Measurements from ENCODE around the gene RPTOR.

RPTOR gene

GRCh38 chr17:80829166-80829813, 284.7 kb downstream of the RPTOR start:
- H3K4me3 ChIP-seq (ENCODE audit: low read depth, low read length) = no peak overlapping the region
- TF ChIP-seq CTCF (IDR thresholded peaks at IDR 0.05; ENCODE audit: control insufficient read depth, extremely low read depth, insufficient read depth) = no peak
- no peak for DNase-seq (ENCODE audit: low read depth)

- TF ChIP-seq CTCF (IDR thresholded peaks at IDR 0.05; ENCODE audit: control insufficient read depth, extremely low read depth, insufficient read depth) = no peak
- no peak overlapping the region for H3K4me3 ChIP-seq (ENCODE audit: low read depth, low read length)
- DNase-seq (ENCODE audit: low read depth) = no peak
Measured at GRCh38 chr17:80830020-80830780, 285.6 kb downstream of the RPTOR start.

- H3K4me3 ChIP-seq (ENCODE audit: low read depth, low read length) = no peak overlapping the region
- no peak for DNase-seq (ENCODE audit: low read depth)
- TF ChIP-seq CTCF (IDR thresholded peaks at IDR 0.05; ENCODE audit: control insufficient read depth, extremely low read depth, insufficient read depth) = no peak
Measured at GRCh38 chr17:80831491-80831890, 286.9 kb downstream of the RPTOR start.

- TF ChIP-seq CTCF (IDR thresholded peaks at IDR 0.05; ENCODE audit: control insufficient read depth, extremely low read depth, insufficient read depth) = no peak
- DNase-seq (ENCODE audit: low read depth) = no peak
- no peak overlapping the region for H3K4me3 ChIP-seq (ENCODE audit: low read depth, low read length)
Measured at GRCh38 chr17:80832266-80832676, 287.6 kb downstream of the RPTOR start.

- no peak for TF ChIP-seq CTCF (IDR thresholded peaks at IDR 0.05; ENCODE audit: control insufficient read depth, extremely low read depth, insufficient read depth)
- H3K4me3 ChIP-seq (ENCODE audit: low read depth, low read length) = no peak overlapping the region
Measured at GRCh38 chr17:80832888-80833583, 288.4 kb downstream of the RPTOR start.

GRCh38 chr17:80833952-80834892, 289.6 kb downstream of the RPTOR start:
- TF ChIP-seq CTCF (IDR thresholded peaks at IDR 0.05; ENCODE audit: control insufficient read depth, extremely low read depth, insufficient read depth) = no peak
- no peak overlapping the region for H3K4me3 ChIP-seq (ENCODE audit: low read depth, low read length)
- DNase-seq (ENCODE audit: low read depth) = no peak

More at GRCh38 chr17:80832888-80833583, 288.4 kb downstream of the RPTOR start:
- no peak for DNase-seq (ENCODE audit: low read depth)

All from LNCaP clone FGC (cell line).